NCI-H2196 treated with DMSO at 0.1 percent for 48 hours (cell line): ENCODE results near the gene KIAA0408.
"Not testable (repeated sequence)": the region's sequence is repeated elsewhere in the genome, so short reads cannot be mapped to it uniquely, and the experiment has no call there.

Experiments used
- DNase-seq: peaks from one replicate; lab custom pipeline; 2025; ENCODE audit not compliant: unreplicated experiment; lab: John Stamatoyannopoulos, UW

The KIAA0408 gene

DNA sequence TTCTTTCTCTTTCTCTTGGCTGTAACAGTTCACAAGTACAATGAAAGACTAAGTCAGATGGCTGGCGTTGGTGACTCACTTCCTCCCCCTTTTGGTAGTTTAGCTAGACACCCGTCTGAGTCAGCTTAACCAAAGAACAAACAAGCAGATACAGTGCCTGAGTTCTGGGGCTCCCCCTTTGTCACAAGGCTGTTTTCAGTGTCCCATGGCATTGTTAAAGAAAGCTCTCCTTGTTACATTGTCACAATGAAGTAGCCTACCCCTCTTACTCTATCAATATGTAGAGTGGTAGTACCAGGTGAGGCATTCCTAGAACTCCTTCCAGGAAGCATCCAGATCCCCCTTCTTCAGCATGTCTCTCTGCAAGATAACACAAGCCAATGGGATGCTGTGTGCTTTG lies 38.6 kb downstream of the KIAA0408 start:
- peak; percentile 11 for DNase-seq

- DNase-seq, result no peak
These were observed 44.1 kb downstream of the KIAA0408 start for GRCh38 chr6:127415096-127415495.

GRCh38 chr6:127413123-127413522 lies 46.1 kb downstream of the KIAA0408 start:
- not testable (repeated sequence) for DNase-seq

GRCh38 chr6:127412016-127412415 lies 47.2 kb downstream of the KIAA0408 start:
- not testable (repeated sequence) for DNase-seq
